Neural cell (in vitro differentiated cells): ENCODE data around the gene AK8. TPM values are rescaled to one million over a fixed set of nuclear protein-coding genes. Genes with fewer than 3 reads are reported as not detected.

ENCODE experiments used
- H2AFZ ChIP-seq: fragments of 200-600, 300-800 bp; sonication (generic), shearing (Covaris generic); 2 replicates; pipeline ENCODE4 v1.6.0; 2014; ENCODE audit warnings: low read depth, mild to moderate bottlenecking, antibody characterized with exemption, low read length, moderate library complexity
- H3F3A ChIP-seq: fragments of 200-600 bp; shearing (Covaris generic); 2 replicates; pipeline ENCODE4 v1.6.1; 2016; ENCODE audit warnings: mild to moderate bottlenecking, moderate library complexity, mixed read lengths, antibody characterized with exemption, low read length; ENCODE audit not compliant: insufficient read depth, poor library complexity, severe bottlenecking
- H3K27ac ChIP-seq: fragments of 200-600, 300-800 bp; sonication (generic), shearing (Covaris generic); 2 replicates; pipeline ENCODE4 v1.5.1; 2014; ENCODE audit warnings: mild to moderate bottlenecking, low read length, moderate library complexity
- H3K27me3 ChIP-seq: fragments of 300-800, 200-600 bp; sonication (generic), shearing (Covaris generic); 2 replicates; pipeline ENCODE4 v1.6.0; 2014; ENCODE audit warnings: mild to moderate bottlenecking, low read depth, low read length, moderate library complexity; ENCODE audit not compliant: insufficient read depth
- H3K36me3 ChIP-seq: fragments of 300-800, 200-600 bp; sonication (generic), shearing (Covaris generic); 2 replicates; pipeline ENCODE4 v1.5.1; 2014; ENCODE audit warnings: mild to moderate bottlenecking, antibody characterized with exemption, low read length, moderate library complexity; ENCODE audit not compliant: insufficient read depth
- H3K4me2 ChIP-seq: fragments of 300-800, 200-600 bp; sonication (generic), shearing (Covaris generic); 2 replicates; pipeline ENCODE4 v1.6.0; 2014; ENCODE audit warnings: mild to moderate bottlenecking, low read length
- H3K4me3 ChIP-seq: fragments of 300-800, 200-600 bp; sonication (generic), shearing (Covaris generic); 2 replicates; pipeline ENCODE4 v1.5.1; 2014; ENCODE audit warnings: mild to moderate bottlenecking, low read length, moderate library complexity
- H3K79me2 ChIP-seq: fragments of 200-600 bp; shearing (Covaris generic); replicated peaks from 2 replicates; pipeline ENCODE4 v1.6.0; 2014; ENCODE audit warnings: mild to moderate bottlenecking, low read length, moderate library complexity; ENCODE audit not compliant: insufficient read depth
- H3K9ac ChIP-seq: fragments of 300-800, 200-600 bp; sonication (generic), shearing (Covaris generic); 2 replicates; pipeline ENCODE4 v1.6.1; 2016; ENCODE audit warnings: mild to moderate bottlenecking, low read length, mixed read lengths
- H3K9me2 ChIP-seq: fragments of 200-600 bp; shearing (Covaris generic); 2 replicates; pipeline ENCODE4 v1.6.1; 2016; ENCODE audit warnings: mild to moderate bottlenecking, low read length, mixed read lengths; ENCODE audit not compliant: insufficient read depth
- H3K9me3 ChIP-seq: fragments of 200-600, 300-800 bp; sonication (generic), shearing (Covaris generic); 2 replicates; pipeline ENCODE4 v1.6.1; 2016; ENCODE audit warnings: mild to moderate bottlenecking, mixed run types, low read length, moderate library complexity, mixed read lengths
- H4K20me1 ChIP-seq: fragments of 200-600 bp; shearing (Covaris generic); 2 replicates; pipeline ENCODE4 v1.6.1; 2016; ENCODE audit warnings: mild to moderate bottlenecking, mixed run types; ENCODE audit not compliant: insufficient read depth
- EP300 ChIP-seq: fragments of 450-650 bp; conservative IDR thresholded peaks from 2 replicates; pipeline ENCODE4 v1.6.1; 2014; ENCODE audit warnings: antibody characterized with exemption, mild to moderate bottlenecking, moderate library complexity; ENCODE audit not compliant: poor library complexity, severe bottlenecking
- EZH2 ChIP-seq: fragments of 200-600, 300-800 bp; shearing (Covaris generic), sonication (generic); IDR thresholded peaks from 2 replicates; pipeline ENCODE4 v1.6.1; 2014; ENCODE audit warnings: antibody characterized with exemption, low read length, borderline replicate concordance, mild to moderate bottlenecking; ENCODE audit not compliant: insufficient read depth, poor library complexity, severe bottlenecking
- MXI1 ChIP-seq: fragments of 450-650 bp; conservative IDR thresholded peaks from 2 replicates; pipeline ENCODE4 v1.6.1; 2014; ENCODE audit warnings: antibody characterized with exemption, mild to moderate bottlenecking; ENCODE audit not compliant: poor library complexity, severe bottlenecking
- POLR2AphosphoS5 ChIP-seq: IDR thresholded peaks from 2 replicates; pipeline ENCODE4 v1.6.1; 2012
- RAD21 ChIP-seq: fragments of 450-650 bp; conservative IDR thresholded peaks from 2 replicates; pipeline ENCODE4 v1.6.1; 2014; ENCODE audit warnings: antibody characterized with exemption, mild to moderate bottlenecking, moderate library complexity
- SMC3 ChIP-seq: fragments of 450-650 bp; conservative IDR thresholded peaks from 2 replicates; pipeline ENCODE4 v1.6.1; 2014; ENCODE audit warnings: antibody characterized with exemption, mild to moderate bottlenecking, moderate library complexity; ENCODE audit not compliant: poor library complexity
- TAF1 ChIP-seq: IDR thresholded peaks from 2 replicates; pipeline ENCODE4 v1.6.1; 2012; ENCODE audit warnings: low read depth
- polyA plus RNA-seq: library from polyadenylated mRNA; depleted of rRNA; stranded (reverse); fragments of >200 nt; gene quantifications from 2 replicates; pipeline ENCODE4 v1.2.3, GENCODE V29; 2014
- TF ChIP-seq, protein P1 (sequence below): IDR thresholded peaks from 2 replicates; pipeline ENCODE4 v1.6.1; 2012; ENCODE audit warnings: borderline replicate concordance
- TF ChIP-seq, protein P2 (sequence below): fragments of 450-650 bp; IDR thresholded peaks from 2 replicates; pipeline ENCODE4 v1.5.1; 2014; ENCODE audit warnings: antibody characterized with exemption, mild to moderate bottlenecking, moderate library complexity; ENCODE audit not compliant: poor library complexity, severe bottlenecking

Gene AK8
- polyA plus RNA-seq, 1 donor from 2014 or later = 0.71 TPM

DNA sequence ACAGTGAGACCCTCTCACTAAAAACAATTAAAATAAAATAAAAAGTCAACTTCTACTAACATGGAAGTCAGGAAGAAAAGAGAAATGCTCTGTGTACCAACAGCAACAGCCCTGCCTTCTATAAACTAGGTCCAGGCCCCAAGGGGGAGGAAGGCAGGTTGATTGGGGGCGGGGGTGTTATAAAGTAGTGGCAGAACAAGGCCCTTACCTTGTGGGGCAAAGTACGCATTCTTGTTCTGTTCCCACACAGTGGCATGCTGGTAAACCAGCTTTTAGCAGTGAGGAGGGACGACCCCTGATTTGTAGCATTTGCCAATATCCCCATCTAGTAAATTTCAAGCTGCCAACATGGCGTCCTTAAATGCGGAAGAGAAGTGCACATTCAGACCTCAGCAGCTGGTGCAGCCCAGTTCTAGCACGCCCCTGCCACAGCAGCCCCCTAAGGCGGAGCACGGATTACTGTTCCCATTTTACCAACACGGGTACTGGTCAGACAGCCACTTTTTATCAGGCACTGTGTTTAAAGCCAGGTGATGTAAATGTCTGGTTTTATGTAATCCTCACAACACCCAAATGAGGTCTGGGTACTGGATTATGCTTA, 138.3 kb downstream of the AK8 start:
- Histone ChIP-seq H3K27me3 (peaks cover 6% of the 10 kb centered on the region), H3K36me3 (no peaks in the 10 kb centered on the region), H3K27ac (no peak overlapping the region), H3K4me3 (no peak overlapping the region), H3K4me2 (no peak overlapping the region), H3K9ac (no peak overlapping the region), H3K79me2 (no peaks in the 10 kb centered on the region), H3K9me3 (no peaks in the 10 kb centered on the region), H3F3A (no peaks in the 10 kb centered on the region), H2AFZ (no peak overlapping the region), H3K9me2 (no peaks in the 10 kb centered on the region), H4K20me1 (no peaks in the 10 kb centered on the region)
- TF ChIP-seq EZH2 (no peak), MXI1 (no peak), POLR2AphosphoS5 (no peak), TAF1 (no peak)
- TF ChIP-seq, protein P1, sequence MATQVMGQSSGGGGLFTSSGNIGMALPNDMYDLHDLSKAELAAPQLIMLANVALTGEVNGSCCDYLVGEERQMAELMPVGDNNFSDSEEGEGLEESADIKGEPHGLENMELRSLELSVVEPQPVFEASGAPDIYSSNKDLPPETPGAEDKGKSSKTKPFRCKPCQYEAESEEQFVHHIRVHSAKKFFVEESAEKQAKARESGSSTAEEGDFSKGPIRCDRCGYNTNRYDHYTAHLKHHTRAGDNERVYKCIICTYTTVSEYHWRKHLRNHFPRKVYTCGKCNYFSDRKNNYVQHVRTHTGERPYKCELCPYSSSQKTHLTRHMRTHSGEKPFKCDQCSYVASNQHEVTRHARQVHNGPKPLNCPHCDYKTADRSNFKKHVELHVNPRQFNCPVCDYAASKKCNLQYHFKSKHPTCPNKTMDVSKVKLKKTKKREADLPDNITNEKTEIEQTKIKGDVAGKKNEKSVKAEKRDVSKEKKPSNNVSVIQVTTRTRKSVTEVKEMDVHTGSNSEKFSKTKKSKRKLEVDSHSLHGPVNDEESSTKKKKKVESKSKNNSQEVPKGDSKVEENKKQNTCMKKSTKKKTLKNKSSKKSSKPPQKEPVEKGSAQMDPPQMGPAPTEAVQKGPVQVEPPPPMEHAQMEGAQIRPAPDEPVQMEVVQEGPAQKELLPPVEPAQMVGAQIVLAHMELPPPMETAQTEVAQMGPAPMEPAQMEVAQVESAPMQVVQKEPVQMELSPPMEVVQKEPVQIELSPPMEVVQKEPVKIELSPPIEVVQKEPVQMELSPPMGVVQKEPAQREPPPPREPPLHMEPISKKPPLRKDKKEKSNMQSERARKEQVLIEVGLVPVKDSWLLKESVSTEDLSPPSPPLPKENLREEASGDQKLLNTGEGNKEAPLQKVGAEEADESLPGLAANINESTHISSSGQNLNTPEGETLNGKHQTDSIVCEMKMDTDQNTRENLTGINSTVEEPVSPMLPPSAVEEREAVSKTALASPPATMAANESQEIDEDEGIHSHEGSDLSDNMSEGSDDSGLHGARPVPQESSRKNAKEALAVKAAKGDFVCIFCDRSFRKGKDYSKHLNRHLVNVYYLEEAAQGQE = no peak

DNA sequence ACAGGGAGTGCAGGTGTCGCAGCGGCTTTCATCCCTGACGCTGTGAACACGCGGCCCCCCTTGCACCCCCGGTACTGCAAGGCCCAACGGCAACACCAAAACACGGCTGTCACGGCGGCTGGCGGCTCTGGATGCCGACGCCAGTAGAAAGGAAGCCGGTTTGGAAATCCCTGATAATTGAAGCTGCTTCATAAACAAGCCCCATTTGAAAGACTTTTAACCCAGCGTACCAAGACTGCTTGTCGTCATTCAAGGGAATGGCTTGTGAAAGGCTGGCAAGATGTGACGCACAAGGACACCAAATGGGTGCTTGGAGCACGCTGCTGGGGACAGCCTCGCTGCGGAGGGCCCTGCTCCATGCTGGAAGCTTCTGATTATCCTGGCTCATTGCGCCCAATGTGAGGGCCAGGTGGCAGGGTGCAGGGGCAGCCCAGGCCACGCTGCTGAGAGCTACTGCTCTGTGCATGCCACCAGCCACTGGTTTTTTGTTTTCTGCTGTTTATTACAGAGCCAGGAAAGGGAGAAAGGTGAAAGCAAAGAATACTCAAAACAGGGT, 144.7 kb downstream of the AK8 start:
- no peaks in the 10 kb centered on the region for H3K36me3 ChIP-seq
- TF ChIP-seq EZH2 (no peak), EP300 (no peak), RAD21 (no peak), TAF1 (no peak), SMC3 (no peak), POLR2AphosphoS5 (no peak), MXI1 (no peak)
- TF ChIP-seq, protein P1 = no peak
- TF ChIP-seq, protein P2, sequence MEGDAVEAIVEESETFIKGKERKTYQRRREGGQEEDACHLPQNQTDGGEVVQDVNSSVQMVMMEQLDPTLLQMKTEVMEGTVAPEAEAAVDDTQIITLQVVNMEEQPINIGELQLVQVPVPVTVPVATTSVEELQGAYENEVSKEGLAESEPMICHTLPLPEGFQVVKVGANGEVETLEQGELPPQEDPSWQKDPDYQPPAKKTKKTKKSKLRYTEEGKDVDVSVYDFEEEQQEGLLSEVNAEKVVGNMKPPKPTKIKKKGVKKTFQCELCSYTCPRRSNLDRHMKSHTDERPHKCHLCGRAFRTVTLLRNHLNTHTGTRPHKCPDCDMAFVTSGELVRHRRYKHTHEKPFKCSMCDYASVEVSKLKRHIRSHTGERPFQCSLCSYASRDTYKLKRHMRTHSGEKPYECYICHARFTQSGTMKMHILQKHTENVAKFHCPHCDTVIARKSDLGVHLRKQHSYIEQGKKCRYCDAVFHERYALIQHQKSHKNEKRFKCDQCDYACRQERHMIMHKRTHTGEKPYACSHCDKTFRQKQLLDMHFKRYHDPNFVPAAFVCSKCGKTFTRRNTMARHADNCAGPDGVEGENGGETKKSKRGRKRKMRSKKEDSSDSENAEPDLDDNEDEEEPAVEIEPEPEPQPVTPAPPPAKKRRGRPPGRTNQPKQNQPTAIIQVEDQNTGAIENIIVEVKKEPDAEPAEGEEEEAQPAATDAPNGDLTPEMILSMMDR = no peak
- H3K9ac ChIP-seq = no peak overlapping the region
- H3K27me3 ChIP-seq = no peaks in the 10 kb centered on the region
- H3K79me2 ChIP-seq = no peaks in the 10 kb centered on the region
- no peak overlapping the region for H3K4me3 ChIP-seq
- no peaks in the 10 kb centered on the region for H3K9me3 ChIP-seq
- H3K27ac ChIP-seq = no peak overlapping the region
- H4K20me1 ChIP-seq = no peaks in the 10 kb centered on the region
- no peak overlapping the region for H3K4me2 ChIP-seq
- H3F3A ChIP-seq = no peaks in the 10 kb centered on the region
- H3K9me2 ChIP-seq = no peaks in the 10 kb centered on the region
- no peak overlapping the region for H2AFZ ChIP-seq
